ENCODE data around the gene GLB1L2. TPM values are rescaled to one million over a fixed set of nuclear protein-coding genes. Genes with fewer than 3 reads are reported as not detected.

The GLB1L2 gene
- total RNA-seq, 1 donor from 2014 or later = 1.7 TPM

GRCh38 chr11:134350381-134350780 lies 18.6 kb downstream of the GLB1L2 start:
- intact Hi-C loops (cut with DNase I) = no loop called here
- Histone ChIP-seq H3K27me3 (no peaks in the 10 kb centered on the region), H3K4me3 (no peak overlapping the region), H3K36me3 (no peaks in the 10 kb centered on the region), H3K4me1 (no peaks in the 10 kb centered on the region), H3K27ac (no peak overlapping the region), H3K9me3 (no peaks in the 10 kb centered on the region)
- peak in 1 of 2 donors; percentile 19 for DNase-seq (ENCODE audit: low spot score in 2 of 2)
- TF ChIP-seq CTCF (IDR thresholded peaks at IDR 0.05) = no peak

GRCh38 chr11:134352111-134352510 lies 20.3 kb downstream of the GLB1L2 start:
- intact Hi-C loops (cut with DNase I) = no loop called here
- Histone ChIP-seq H3K4me3 (no peak overlapping the region), H3K27me3 (no peaks in the 10 kb centered on the region), H3K4me1 (no peaks in the 10 kb centered on the region), H3K9me3 (no peaks in the 10 kb centered on the region), H3K27ac (no peak overlapping the region), H3K36me3 (no peaks in the 10 kb centered on the region)
- no peak for TF ChIP-seq CTCF (IDR thresholded peaks at IDR 0.05)
- no peak for DNase-seq (ENCODE audit: low spot score in 2 of 2)

- no peak for DNase-seq (ENCODE audit: low spot score in 2 of 2)
These were observed 23.3 kb downstream of the GLB1L2 start for GRCh38 chr11:134355136-134355535.

GRCh38 chr11:134355656-134356055 lies 23.9 kb downstream of the GLB1L2 start:
- intact Hi-C loops (cut with DNase I) = no loop called here
- H3K4me3 ChIP-seq = no peak overlapping the region
- no peaks in the 10 kb centered on the region for H3K4me1 ChIP-seq
- no peak for DNase-seq (ENCODE audit: low spot score in 2 of 2)
- TF ChIP-seq CTCF (IDR thresholded peaks at IDR 0.05) = no peak
- no peaks in the 10 kb centered on the region for H3K9me3 ChIP-seq
- H3K27ac ChIP-seq = no peak overlapping the region
- H3K27me3 ChIP-seq = no peaks in the 10 kb centered on the region
- no peaks in the 10 kb centered on the region for H3K36me3 ChIP-seq

More at GRCh38 chr11:134355136-134355535, 23.3 kb downstream of the GLB1L2 start:
- no peaks in the 10 kb centered on the region for H3K4me1 ChIP-seq
- no peak overlapping the region for H3K27ac ChIP-seq
- H3K9me3 ChIP-seq = no peaks in the 10 kb centered on the region
- no peak for TF ChIP-seq CTCF (IDR thresholded peaks at IDR 0.05)
- intact Hi-C loops (cut with DNase I) = no loop called here
- no peak overlapping the region for H3K4me3 ChIP-seq
- H3K27me3 ChIP-seq = no peaks in the 10 kb centered on the region
- no peaks in the 10 kb centered on the region for H3K36me3 ChIP-seq

GRCh38 chr11:134356656-134357544 lies 25.1 kb downstream of the GLB1L2 start:
- no peak overlapping the region for H3K27ac ChIP-seq

More at GRCh38 chr11:134356656-134357544, 25.1 kb downstream of the GLB1L2 start:
- intact Hi-C loops (cut with DNase I) = no loop called here
- no peak overlapping the region for H3K4me3 ChIP-seq
- TF ChIP-seq CTCF (IDR thresholded peaks at IDR 0.05) = no peak
- DNase-seq (ENCODE audit: low spot score in 2 of 2) = no peak
- H3K36me3 ChIP-seq = no peaks in the 10 kb centered on the region
- no peaks in the 10 kb centered on the region for H3K4me1 ChIP-seq
- H3K9me3 ChIP-seq = no peaks in the 10 kb centered on the region
- no peaks in the 10 kb centered on the region for H3K27me3 ChIP-seq

All from ascending aorta (tissue), 2 donors.